ENCODE results near the gene MRGPRG. TPM values are rescaled to one million over a fixed set of nuclear protein-coding genes. Genes with fewer than 3 reads are reported as not detected.

Gene MRGPRG
- total RNA-seq, 4 donors from 2014 or later, result not detected

DNA sequence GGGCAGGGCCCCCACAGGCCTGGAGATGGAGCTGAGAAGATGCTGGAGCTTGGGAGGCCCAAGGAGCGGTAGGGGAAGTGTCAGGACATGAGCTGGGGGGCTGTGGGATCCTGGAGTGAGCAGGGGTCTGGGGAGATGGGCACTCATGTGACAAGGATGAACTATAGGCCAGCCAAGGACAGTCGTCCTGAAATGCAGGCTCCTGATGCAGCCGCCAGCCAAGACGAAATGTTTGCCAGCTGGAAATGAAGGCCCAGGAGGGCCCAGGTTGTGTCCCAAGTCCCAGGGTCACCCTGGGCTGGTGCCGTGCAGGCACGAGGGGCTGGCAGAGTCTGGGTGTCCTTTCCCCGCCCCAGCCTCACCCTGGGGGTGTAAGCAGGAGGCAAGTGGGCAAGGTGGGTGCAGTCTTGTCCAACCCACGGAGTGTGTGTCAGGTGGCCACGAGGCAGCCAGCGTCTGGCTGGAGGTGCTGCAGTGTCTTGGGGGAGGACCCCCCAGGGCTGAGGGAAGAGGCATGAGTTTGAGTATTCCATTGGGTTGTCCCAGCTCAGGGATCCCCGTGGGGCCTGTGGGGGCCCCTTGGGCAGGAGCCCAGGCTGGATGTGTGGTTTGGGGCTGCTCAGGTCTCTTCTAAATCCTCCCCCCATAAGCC is 21.4 kb downstream of the MRGPRG start:
- H3K4me1 ChIP-seq, result no peaks in the 10 kb centered on the region
- H3K27ac ChIP-seq, result no peak overlapping the region
- no peaks in the 10 kb centered on the region for H3K36me3 ChIP-seq
- H3K9me3 ChIP-seq, result no peaks in the 10 kb centered on the region
- WGBS, 2 donors, result 69 to 75% methylated on average over 7 to 10 of the region's 11 CpGs
- H3K4me3 ChIP-seq, result no peak overlapping the region
- H3K27me3 ChIP-seq, result peaks cover 0 to 36% of the 10 kb centered on the region in 2 donors
- TF ChIP-seq EP300 (IDR thresholded peaks at IDR 0.05) (no peak), POLR2A (IDR thresholded peaks at IDR 0.05) (no peak)
- TF ChIP-seq, protein P1, sequence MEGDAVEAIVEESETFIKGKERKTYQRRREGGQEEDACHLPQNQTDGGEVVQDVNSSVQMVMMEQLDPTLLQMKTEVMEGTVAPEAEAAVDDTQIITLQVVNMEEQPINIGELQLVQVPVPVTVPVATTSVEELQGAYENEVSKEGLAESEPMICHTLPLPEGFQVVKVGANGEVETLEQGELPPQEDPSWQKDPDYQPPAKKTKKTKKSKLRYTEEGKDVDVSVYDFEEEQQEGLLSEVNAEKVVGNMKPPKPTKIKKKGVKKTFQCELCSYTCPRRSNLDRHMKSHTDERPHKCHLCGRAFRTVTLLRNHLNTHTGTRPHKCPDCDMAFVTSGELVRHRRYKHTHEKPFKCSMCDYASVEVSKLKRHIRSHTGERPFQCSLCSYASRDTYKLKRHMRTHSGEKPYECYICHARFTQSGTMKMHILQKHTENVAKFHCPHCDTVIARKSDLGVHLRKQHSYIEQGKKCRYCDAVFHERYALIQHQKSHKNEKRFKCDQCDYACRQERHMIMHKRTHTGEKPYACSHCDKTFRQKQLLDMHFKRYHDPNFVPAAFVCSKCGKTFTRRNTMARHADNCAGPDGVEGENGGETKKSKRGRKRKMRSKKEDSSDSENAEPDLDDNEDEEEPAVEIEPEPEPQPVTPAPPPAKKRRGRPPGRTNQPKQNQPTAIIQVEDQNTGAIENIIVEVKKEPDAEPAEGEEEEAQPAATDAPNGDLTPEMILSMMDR (IDR thresholded peaks at IDR 0.05), result no peak
- no peak for DNase-seq (ENCODE audit: low spot score in 2 of 2)

DNA sequence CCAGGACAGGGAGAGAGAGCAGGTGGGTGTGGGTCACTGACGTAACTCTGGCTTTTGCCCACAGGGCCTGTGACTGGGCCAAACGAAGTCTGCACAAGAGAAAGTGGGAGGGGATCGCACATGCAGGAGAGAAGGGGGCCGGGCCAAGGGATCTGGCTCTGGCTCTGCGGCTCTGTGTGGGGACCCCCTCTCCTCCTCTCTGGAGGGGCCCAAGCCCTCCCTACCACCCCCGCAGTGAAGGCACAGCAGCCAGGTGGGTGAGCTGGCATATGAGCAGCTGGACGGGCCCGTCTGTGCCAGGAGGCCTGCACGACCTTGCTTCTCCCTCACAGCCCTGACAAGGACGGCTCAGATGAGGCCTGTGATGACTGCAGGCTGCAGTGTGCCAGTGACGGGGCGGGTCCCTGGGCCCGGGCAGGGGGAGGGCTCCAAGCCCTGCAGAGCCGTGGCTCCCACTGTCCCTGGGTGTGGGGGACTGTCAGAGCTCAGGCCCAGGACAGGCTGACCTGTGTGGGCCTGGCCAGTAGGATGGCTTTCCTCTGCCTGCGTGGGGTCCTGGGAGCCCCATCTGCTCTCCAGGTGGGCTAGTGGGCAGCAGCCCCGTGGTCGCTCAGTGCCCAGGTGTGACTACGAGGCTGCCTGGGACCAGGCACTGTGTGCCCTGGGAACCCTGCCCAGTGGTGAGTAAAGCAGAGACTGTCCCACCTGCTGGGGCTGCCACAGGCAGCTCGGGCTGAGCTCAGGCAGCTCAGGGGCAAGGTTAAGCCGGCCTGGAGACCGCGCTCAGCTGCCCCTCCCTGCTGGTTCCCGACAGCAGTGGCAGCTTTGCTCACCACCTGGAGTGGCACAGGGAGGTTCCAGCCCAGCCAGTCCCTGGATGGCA is 22.2 kb downstream of the MRGPRG start:
- no peak for DNase-seq (ENCODE audit: low spot score in 2 of 2)
- Histone ChIP-seq H3K36me3 (no peaks in the 10 kb centered on the region), H3K9me3 (no peaks in the 10 kb centered on the region), H3K4me1 (no peaks in the 10 kb centered on the region), H3K27ac (no peak overlapping the region), H3K4me3 (no peak overlapping the region), H3K27me3 (peaks cover 0 to 28% of the 10 kb centered on the region in 2 donors)
- WGBS, 2 donors, result 62 to 67% methylated on average over 10 to 17 of the region's 23 CpGs
- TF ChIP-seq, protein P1 (IDR thresholded peaks at IDR 0.05), result no peak
- TF ChIP-seq POLR2A (IDR thresholded peaks at IDR 0.05) (no peak), EP300 (IDR thresholded peaks at IDR 0.05) (no peak)

DNA sequence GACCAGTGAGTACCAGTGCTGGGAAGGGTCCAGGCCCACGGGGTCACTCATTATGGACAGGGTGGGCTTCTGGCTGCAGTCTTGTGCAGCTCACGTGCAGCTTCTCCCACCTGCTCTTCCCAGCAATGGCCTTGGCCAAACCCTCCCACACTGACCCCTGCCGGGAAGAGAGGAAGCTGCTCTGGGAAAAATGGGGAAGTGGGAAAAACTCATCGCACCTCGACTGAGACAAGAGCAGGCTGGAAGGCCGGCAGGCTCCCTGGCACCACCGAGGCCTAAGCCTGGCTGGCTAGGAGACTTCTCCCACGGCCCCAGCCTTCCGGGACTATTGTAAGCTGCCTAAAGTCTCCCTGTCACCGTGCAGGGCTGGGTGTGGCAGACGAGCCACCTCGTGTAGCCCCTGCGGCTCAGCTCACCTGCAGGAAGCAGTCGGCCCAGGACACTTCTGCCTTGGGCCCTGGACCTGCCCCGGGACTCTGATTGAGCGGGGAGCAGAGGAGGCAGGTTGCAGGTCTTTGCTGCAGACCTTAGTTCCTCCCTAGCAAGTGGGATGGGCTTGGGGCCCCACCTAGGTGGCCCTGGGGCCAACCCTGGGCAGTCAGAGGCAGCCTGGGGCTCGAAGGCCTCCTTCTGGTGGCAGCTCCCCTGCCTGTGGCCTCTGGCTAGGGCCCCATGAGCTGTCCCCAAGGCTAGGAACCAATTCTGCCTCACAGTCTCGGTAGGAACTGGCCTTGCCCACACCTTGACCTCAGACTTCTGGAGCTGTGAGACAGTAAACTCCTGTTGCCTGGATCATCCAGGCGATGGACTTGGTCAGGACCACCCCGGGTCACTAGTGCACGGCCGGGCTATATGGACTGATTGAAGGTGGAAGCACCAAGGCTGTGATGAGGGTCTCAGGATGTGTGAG is 23.1 kb downstream of the MRGPRG start:
- no peak for TF ChIP-seq EP300 (IDR thresholded peaks at IDR 0.05)
- TF ChIP-seq, protein P1 (IDR thresholded peaks at IDR 0.05), result peak in 3 of 5 experiments; percentile 16 to 42 (median 20)
- no peak for DNase-seq (ENCODE audit: low spot score in 2 of 2)
- H3K27ac ChIP-seq, result no peak overlapping the region
- H3K4me1 ChIP-seq, result no peaks in the 10 kb centered on the region
- H3K9me3 ChIP-seq, result no peaks in the 10 kb centered on the region
- no peak overlapping the region for H3K4me3 ChIP-seq
- peaks cover 0 to 19% of the 10 kb centered on the region in 2 donors for H3K27me3 ChIP-seq
- WGBS, 2 donors, result 62 to 64% methylated on average over 12 to 16 of the region's 22 CpGs
- no peaks in the 10 kb centered on the region for H3K36me3 ChIP-seq

DNA sequence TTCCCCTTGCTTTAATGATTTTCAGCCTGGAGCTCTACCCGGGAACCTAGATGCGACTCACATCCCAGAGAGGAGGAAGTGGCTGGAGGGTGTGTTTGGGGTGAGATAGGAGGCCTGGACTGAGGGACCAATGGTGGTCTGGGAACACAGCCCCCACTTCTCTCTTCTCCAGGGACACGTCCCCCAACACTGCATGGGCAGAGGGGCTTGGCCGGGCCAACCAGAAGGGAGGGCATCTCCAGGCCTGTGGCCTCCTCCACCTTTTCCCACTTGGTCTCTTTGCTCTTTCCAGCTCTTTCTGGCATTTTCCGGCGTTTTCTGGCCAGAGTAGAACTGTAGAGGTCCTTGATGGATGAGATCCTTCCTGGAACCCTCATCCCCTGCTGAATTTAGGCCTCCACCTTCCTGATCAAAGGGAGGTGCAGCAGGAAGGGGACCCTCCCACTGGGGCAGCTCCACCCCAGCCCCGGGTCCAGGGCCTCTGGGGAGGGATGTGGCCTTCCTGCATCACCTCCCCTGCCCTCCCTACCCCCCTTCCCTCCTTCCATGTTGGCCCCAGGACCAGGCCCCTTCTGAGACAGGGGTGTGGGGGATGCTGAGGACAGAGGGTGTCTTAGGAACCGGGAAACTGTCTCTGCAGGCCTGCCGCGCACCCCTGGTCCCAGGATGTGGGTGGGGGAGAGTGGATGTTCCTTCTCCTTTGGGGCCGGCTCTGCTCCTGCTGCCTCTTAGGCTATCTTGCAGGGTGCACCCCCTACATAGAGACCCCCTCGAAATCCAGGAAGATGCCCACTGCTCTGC is 24.4 kb downstream of the MRGPRG start:
- Histone ChIP-seq H3K27me3 (peaks cover 0 to 15% of the 10 kb centered on the region in 2 donors), H3K36me3 (no peaks in the 10 kb centered on the region), H3K4me3 (no peak overlapping the region), H3K4me1 (no peaks in the 10 kb centered on the region), H3K27ac (no peak overlapping the region), H3K9me3 (no peaks in the 10 kb centered on the region)
- no peak for TF ChIP-seq EP300 (IDR thresholded peaks at IDR 0.05)
- no peak for TF ChIP-seq POLR2A (IDR thresholded peaks at IDR 0.05)
- TF ChIP-seq, protein P1 (IDR thresholded peaks at IDR 0.05), result no peak
- WGBS, 2 donors, result 76 to 80% methylated on average over 11 to 12 of the region's 12 CpGs
- DNase-seq (ENCODE audit: low spot score in 2 of 2), result no peak

All from tibial nerve (tissue), 4 donors.